WTC11 (cell line): ENCODE results near the gene CEP131. TPM values are rescaled to one million over a fixed set of nuclear protein-coding genes. Genes with fewer than 3 reads are reported as not detected.

Experiments used
- ATAC-seq: fragments of 200-7000 bp; cut with Tn5 transposase; 2 replicates; pipeline ENCODE4 v1.10.0; 2021; ENCODE audit warnings: mild to moderate bottlenecking, moderate library complexity
- CTCF ChIA-PET: fragments of 300-600 bp; sonication (Branson Sonifier 250); formaldehyde crosslinking; loops from one replicate; lab custom pipeline; 2021; ENCODE audit warnings: antibody characterized with exemption; lab: Charles Lee
- POLR2A ChIA-PET: fragments of 350-600 bp; sonication (Branson Sonifier 250); formaldehyde crosslinking; loops from one replicate; lab custom pipeline; 2021; ENCODE audit warnings: antibody characterized with exemption; lab: Charles Lee
- DNase-seq: peaks from one replicate; pipeline ENCODE4 v3.0.0; 2021; ENCODE audit warnings: low spot score
- H3K27ac Mint-ChIP-seq: 2 replicates; pipeline ENCODE4 v1.8.0; 2021; ENCODE audit warnings: mixed read lengths
- H3K27me3 Mint-ChIP-seq: 2 replicates; pipeline ENCODE4 v1.8.0; 2021; ENCODE audit warnings: low read depth, mild to moderate bottlenecking, moderate library complexity, mixed read lengths
- H3K36me3 Mint-ChIP-seq: 2 replicates; pipeline ENCODE4 v1.8.0; 2021; ENCODE audit warnings: mixed read lengths
- H3K4me1 Mint-ChIP-seq: 2 replicates; pipeline ENCODE4 v1.8.0; 2022; ENCODE audit warnings: mixed read lengths
- H3K4me3 Mint-ChIP-seq: 2 replicates; pipeline ENCODE4 v1.8.0; 2021; ENCODE audit warnings: mild to moderate bottlenecking, moderate library complexity, mixed read lengths
- H3K9me3 Mint-ChIP-seq: 2 replicates; pipeline ENCODE4 v1.8.0; 2021; ENCODE audit warnings: mixed read lengths
- CBFB ChIP-seq: sonication (generic); formaldehyde crosslinking; IDR thresholded peaks from 2 replicates; pipeline ENCODE4 v1.8.1; 2022; ENCODE audit warnings: mild to moderate bottlenecking, low read depth, missing genetic modification reagents
- CDX4 ChIP-seq: fragments of 250-450 bp; sonication (Bioruptor Pico); IDR thresholded peaks from 2 replicates; pipeline ENCODE4 v1.9.0; 2021; ENCODE audit warnings: moderate library complexity, mild to moderate bottlenecking, inconsistent platforms, borderline replicate concordance
- EMX1 ChIP-seq: fragments of 250-450 bp; sonication (Bioruptor Pico); IDR thresholded peaks from 2 replicates; pipeline ENCODE4 v1.8.0; 2021; ENCODE audit warnings: mild to moderate bottlenecking
- ESRRA ChIP-seq: sonication (generic); formaldehyde crosslinking; IDR thresholded peaks from 2 replicates; pipeline ENCODE4 v1.8.1; 2022; ENCODE audit warnings: mild to moderate bottlenecking, missing genetic modification reagents, borderline replicate concordance
- FOXK1 ChIP-seq: sonication (generic); formaldehyde crosslinking; IDR thresholded peaks from 2 replicates; pipeline ENCODE4 v1.8.0; 2022; ENCODE audit warnings: mild to moderate bottlenecking, moderate library complexity, missing genetic modification reagents
- HMGXB4 ChIP-seq: sonication (generic); formaldehyde crosslinking; IDR thresholded peaks from 2 replicates; pipeline ENCODE4 v1.8.1; 2023; ENCODE audit warnings: mild to moderate bottlenecking, moderate library complexity, missing genetic modification reagents
- MYBL2 ChIP-seq: sonication (generic); formaldehyde crosslinking; IDR thresholded peaks from 2 replicates; pipeline ENCODE4 v1.8.1; 2023; ENCODE audit warnings: mild to moderate bottlenecking, moderate library complexity, missing genetic modification reagents
- NFE2L1 ChIP-seq: sonication (generic); formaldehyde crosslinking; IDR thresholded peaks from 2 replicates; pipeline ENCODE4 v1.8.1; 2023; ENCODE audit warnings: missing genetic modification reagents
- RELA ChIP-seq: sonication (generic); formaldehyde crosslinking; IDR thresholded peaks from 2 replicates; pipeline ENCODE4 v1.8.1; 2022; ENCODE audit warnings: missing genetic modification reagents, mild to moderate bottlenecking, borderline replicate concordance
- SMAD3 ChIP-seq: sonication (generic); formaldehyde crosslinking; IDR thresholded peaks from 2 replicates; pipeline ENCODE4 v1.8.0; 2022; ENCODE audit warnings: missing genetic modification reagents, mild to moderate bottlenecking, borderline replicate concordance
- SMAD4 ChIP-seq: sonication (generic); formaldehyde crosslinking; IDR thresholded peaks from 2 replicates; pipeline ENCODE4 v1.8.0; 2022; ENCODE audit warnings: mild to moderate bottlenecking, missing genetic modification reagents
- SOX15 ChIP-seq: fragments of 250-450 bp; sonication (Bioruptor Pico); IDR thresholded peaks from 2 replicates; pipeline ENCODE4 v1.9.0; 2021; ENCODE audit warnings: mild to moderate bottlenecking
- SP1 ChIP-seq: sonication (generic); formaldehyde crosslinking; conservative IDR thresholded peaks from 2 replicates; pipeline ENCODE4 v1.8.1; 2022; ENCODE audit warnings: missing genetic modification reagents
- USF2 ChIP-seq: sonication (generic); formaldehyde crosslinking; IDR thresholded peaks from 2 replicates; pipeline ENCODE4 v1.8.1; 2023; ENCODE audit warnings: mild to moderate bottlenecking, missing genetic modification reagents, moderate library complexity
- ZNF232 ChIP-seq: sonication (generic); formaldehyde crosslinking; IDR thresholded peaks from 2 replicates; pipeline ENCODE4 v1.8.0; 2022; ENCODE audit warnings: mild to moderate bottlenecking, missing genetic modification reagents
- ZNF671 ChIP-seq: fragments of 250-450 bp; sonication (Bioruptor Pico); IDR thresholded peaks from 2 replicates; pipeline ENCODE4 v1.8.0; 2021; ENCODE audit warnings: mild to moderate bottlenecking
- total RNA-seq: library from RNA; stranded (reverse); gene quantifications from 3 replicates; pipeline ENCODE4 v1.2.3, GENCODE V29; 2021
- TF ChIP-seq, protein P1 (sequence below): sonication (generic); formaldehyde crosslinking; IDR thresholded peaks from 2 replicates; pipeline ENCODE4 v1.8.0; 2023; ENCODE audit warnings: missing genetic modification reagents, mild to moderate bottlenecking, borderline replicate concordance
- TF ChIP-seq, protein P2 (sequence below): sonication (generic); formaldehyde crosslinking; IDR thresholded peaks from 2 replicates; pipeline ENCODE4 v1.8.1; 2022; ENCODE audit warnings: mild to moderate bottlenecking, moderate library complexity, missing genetic modification reagents
- TF ChIP-seq, protein P3 (sequence below): fragments of 250-450 bp; sonication (Bioruptor Pico); IDR thresholded peaks from 2 replicates; pipeline ENCODE4 v1.9.0; 2021; ENCODE audit warnings: mild to moderate bottlenecking, borderline replicate concordance
- TF ChIP-seq, protein P4 (sequence below): sonication (generic); formaldehyde crosslinking; IDR thresholded peaks from 2 replicates; pipeline ENCODE4 v1.8.0; 2023; ENCODE audit warnings: missing genetic modification reagents
- TF ChIP-seq, protein P5 (sequence below): fragments of 250-450 bp; sonication (Bioruptor Pico); IDR thresholded peaks from 2 replicates; pipeline ENCODE4 v1.9.0; 2021; ENCODE audit warnings: mild to moderate bottlenecking

Gene CEP131
- total RNA-seq, 1 experiment from 2014 or later = 35.2 TPM

DNA sequence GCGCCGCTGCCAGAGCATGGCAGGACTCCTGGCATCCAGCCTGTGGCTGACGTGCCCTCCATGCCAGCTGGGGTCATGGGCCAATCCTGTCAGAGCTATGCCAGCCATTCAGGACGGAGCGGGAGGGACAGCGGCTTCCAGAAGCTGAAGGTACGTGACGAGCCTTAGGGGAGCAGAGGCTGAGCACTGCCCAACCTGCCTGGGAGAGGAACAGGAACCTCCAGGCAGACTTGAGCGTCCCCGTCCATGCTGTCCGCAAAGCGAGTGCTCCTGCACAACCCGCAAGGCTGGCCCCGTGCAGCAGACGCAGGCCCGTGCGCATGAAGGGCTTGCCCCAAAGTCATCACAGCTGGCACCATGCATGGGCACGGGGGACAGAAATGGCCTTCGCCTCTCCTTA is 37.9 kb upstream of the CEP131 start (continued):
- TF ChIP-seq, protein P1, sequence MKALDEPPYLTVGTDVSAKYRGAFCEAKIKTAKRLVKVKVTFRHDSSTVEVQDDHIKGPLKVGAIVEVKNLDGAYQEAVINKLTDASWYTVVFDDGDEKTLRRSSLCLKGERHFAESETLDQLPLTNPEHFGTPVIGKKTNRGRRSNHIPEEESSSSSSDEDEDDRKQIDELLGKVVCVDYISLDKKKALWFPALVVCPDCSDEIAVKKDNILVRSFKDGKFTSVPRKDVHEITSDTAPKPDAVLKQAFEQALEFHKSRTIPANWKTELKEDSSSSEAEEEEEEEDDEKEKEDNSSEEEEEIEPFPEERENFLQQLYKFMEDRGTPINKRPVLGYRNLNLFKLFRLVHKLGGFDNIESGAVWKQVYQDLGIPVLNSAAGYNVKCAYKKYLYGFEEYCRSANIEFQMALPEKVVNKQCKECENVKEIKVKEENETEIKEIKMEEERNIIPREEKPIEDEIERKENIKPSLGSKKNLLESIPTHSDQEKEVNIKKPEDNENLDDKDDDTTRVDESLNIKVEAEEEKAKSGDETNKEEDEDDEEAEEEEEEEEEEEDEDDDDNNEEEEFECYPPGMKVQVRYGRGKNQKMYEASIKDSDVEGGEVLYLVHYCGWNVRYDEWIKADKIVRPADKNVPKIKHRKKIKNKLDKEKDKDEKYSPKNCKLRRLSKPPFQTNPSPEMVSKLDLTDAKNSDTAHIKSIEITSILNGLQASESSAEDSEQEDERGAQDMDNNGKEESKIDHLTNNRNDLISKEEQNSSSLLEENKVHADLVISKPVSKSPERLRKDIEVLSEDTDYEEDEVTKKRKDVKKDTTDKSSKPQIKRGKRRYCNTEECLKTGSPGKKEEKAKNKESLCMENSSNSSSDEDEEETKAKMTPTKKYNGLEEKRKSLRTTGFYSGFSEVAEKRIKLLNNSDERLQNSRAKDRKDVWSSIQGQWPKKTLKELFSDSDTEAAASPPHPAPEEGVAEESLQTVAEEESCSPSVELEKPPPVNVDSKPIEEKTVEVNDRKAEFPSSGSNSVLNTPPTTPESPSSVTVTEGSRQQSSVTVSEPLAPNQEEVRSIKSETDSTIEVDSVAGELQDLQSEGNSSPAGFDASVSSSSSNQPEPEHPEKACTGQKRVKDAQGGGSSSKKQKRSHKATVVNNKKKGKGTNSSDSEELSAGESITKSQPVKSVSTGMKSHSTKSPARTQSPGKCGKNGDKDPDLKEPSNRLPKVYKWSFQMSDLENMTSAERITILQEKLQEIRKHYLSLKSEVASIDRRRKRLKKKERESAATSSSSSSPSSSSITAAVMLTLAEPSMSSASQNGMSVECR (CRISPR knock-in tag) = no peak
- TF ChIP-seq SOX15 (CRISPR knock-in tag) (no peak), FOXK1 (CRISPR knock-in tag) (no peak), RELA (no peak), SP1 (no peak), SMAD3 (no peak), CDX4 (no peak), CBFB (no peak)
- TF ChIP-seq, protein P2, sequence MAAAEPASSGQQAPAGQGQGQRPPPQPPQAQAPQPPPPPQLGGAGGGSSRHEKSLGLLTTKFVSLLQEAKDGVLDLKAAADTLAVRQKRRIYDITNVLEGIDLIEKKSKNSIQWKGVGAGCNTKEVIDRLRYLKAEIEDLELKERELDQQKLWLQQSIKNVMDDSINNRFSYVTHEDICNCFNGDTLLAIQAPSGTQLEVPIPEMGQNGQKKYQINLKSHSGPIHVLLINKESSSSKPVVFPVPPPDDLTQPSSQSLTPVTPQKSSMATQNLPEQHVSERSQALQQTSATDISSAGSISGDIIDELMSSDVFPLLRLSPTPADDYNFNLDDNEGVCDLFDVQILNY (CRISPR knock-in tag) = no peak
- TF ChIP-seq, protein P3, sequence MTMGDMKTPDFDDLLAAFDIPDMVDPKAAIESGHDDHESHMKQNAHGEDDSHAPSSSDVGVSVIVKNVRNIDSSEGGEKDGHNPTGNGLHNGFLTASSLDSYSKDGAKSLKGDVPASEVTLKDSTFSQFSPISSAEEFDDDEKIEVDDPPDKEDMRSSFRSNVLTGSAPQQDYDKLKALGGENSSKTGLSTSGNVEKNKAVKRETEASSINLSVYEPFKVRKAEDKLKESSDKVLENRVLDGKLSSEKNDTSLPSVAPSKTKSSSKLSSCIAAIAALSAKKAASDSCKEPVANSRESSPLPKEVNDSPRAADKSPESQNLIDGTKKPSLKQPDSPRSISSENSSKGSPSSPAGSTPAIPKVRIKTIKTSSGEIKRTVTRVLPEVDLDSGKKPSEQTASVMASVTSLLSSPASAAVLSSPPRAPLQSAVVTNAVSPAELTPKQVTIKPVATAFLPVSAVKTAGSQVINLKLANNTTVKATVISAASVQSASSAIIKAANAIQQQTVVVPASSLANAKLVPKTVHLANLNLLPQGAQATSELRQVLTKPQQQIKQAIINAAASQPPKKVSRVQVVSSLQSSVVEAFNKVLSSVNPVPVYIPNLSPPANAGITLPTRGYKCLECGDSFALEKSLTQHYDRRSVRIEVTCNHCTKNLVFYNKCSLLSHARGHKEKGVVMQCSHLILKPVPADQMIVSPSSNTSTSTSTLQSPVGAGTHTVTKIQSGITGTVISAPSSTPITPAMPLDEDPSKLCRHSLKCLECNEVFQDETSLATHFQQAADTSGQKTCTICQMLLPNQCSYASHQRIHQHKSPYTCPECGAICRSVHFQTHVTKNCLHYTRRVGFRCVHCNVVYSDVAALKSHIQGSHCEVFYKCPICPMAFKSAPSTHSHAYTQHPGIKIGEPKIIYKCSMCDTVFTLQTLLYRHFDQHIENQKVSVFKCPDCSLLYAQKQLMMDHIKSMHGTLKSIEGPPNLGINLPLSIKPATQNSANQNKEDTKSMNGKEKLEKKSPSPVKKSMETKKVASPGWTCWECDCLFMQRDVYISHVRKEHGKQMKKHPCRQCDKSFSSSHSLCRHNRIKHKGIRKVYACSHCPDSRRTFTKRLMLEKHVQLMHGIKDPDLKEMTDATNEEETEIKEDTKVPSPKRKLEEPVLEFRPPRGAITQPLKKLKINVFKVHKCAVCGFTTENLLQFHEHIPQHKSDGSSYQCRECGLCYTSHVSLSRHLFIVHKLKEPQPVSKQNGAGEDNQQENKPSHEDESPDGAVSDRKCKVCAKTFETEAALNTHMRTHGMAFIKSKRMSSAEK (CRISPR knock-in tag) = no peak
- TF ChIP-seq, protein P4, sequence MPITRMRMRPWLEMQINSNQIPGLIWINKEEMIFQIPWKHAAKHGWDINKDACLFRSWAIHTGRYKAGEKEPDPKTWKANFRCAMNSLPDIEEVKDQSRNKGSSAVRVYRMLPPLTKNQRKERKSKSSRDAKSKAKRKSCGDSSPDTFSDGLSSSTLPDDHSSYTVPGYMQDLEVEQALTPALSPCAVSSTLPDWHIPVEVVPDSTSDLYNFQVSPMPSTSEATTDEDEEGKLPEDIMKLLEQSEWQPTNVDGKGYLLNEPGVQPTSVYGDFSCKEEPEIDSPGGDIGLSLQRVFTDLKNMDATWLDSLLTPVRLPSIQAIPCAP = no peak

- Mint-ChIP-seq H3K36me3 (no peaks in the 10 kb centered on the region), H3K9me3 (no peaks in the 10 kb centered on the region), H3K27me3 (no peaks in the 10 kb centered on the region), H3K4me1 (peaks cover 3% of the 10 kb centered on the region; the same call in 1 of the 2 replicates), H3K27ac (no peak overlapping the region), H3K4me3 (no peak overlapping the region)
- ChIA-PET POLR2A (no interaction called here), CTCF (no interaction called here)
- DNase-seq = no peak
- no peak for ATAC-seq
- TF ChIP-seq, protein P5, sequence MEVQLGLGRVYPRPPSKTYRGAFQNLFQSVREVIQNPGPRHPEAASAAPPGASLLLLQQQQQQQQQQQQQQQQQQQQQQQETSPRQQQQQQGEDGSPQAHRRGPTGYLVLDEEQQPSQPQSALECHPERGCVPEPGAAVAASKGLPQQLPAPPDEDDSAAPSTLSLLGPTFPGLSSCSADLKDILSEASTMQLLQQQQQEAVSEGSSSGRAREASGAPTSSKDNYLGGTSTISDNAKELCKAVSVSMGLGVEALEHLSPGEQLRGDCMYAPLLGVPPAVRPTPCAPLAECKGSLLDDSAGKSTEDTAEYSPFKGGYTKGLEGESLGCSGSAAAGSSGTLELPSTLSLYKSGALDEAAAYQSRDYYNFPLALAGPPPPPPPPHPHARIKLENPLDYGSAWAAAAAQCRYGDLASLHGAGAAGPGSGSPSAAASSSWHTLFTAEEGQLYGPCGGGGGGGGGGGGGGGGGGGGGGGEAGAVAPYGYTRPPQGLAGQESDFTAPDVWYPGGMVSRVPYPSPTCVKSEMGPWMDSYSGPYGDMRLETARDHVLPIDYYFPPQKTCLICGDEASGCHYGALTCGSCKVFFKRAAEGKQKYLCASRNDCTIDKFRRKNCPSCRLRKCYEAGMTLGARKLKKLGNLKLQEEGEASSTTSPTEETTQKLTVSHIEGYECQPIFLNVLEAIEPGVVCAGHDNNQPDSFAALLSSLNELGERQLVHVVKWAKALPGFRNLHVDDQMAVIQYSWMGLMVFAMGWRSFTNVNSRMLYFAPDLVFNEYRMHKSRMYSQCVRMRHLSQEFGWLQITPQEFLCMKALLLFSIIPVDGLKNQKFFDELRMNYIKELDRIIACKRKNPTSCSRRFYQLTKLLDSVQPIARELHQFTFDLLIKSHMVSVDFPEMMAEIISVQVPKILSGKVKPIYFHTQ (CRISPR knock-in tag) = no peak
- no peak for TF ChIP-seq ZNF671
- no peak for TF ChIP-seq MYBL2 (CRISPR knock-in tag)
- TF ChIP-seq ESRRA (CRISPR knock-in tag) = no peak
- no peak for TF ChIP-seq USF2
- no peak for TF ChIP-seq NFE2L1 (CRISPR knock-in tag)
- TF ChIP-seq ZNF232 = no peak
- no peak for TF ChIP-seq HMGXB4 (CRISPR knock-in tag)
- TF ChIP-seq EMX1 (CRISPR knock-in tag) = no peak
- TF ChIP-seq SMAD4 (CRISPR knock-in tag) = no peak
Observed at GRCh38 chr17:81260171-81260570, 37.4 kb upstream of the CEP131 start.
